Mucosa of rectum (tissue), 2 donors: ENCODE data around the gene MRPL57.
"Not testable (repeated sequence)": the region's sequence is repeated elsewhere in the genome, so short reads cannot be mapped to it uniquely, and the experiment has no call there.

Experiments
- H3K27ac ChIP-seq, 2 donors: one replicate each; pipeline ENCODE4 v1.7.0; 2013; ENCODE audit warnings: inconsistent platforms in 2 of 2, low read depth in 2 of 2, low read length in 2 of 2
- H3K27me3 ChIP-seq, 2 donors: one replicate each; pipeline ENCODE4 v1.7.0; 2013; ENCODE audit warnings: low read length in 2 of 2; ENCODE audit not compliant: control insufficient read depth in 2 of 2, insufficient read depth in 2 of 2
- H3K36me3 ChIP-seq, 2 donors: one replicate each; pipeline ENCODE4 v1.7.0; 2013; ENCODE audit warnings: low read length in 2 of 2; ENCODE audit not compliant: control insufficient read depth in 2 of 2, insufficient read depth in 2 of 2
- H3K4me1 ChIP-seq, 2 donors: one replicate each; pipeline ENCODE4 v1.7.0; 2013; ENCODE audit warnings: low read length in 2 of 2, mild to moderate bottlenecking in 1 of 2; ENCODE audit not compliant: control insufficient read depth in 2 of 2, insufficient read depth in 2 of 2
- H3K4me3 ChIP-seq, 2 donors: one replicate each; pipeline ENCODE4 v1.7.0; 2013; ENCODE audit warnings: low read length in 2 of 2
- H3K9ac ChIP-seq, 2 donors: one replicate each; pipeline ENCODE4 v1.7.0; 2013; ENCODE audit warnings: low read length in 2 of 2, low read depth in 1 of 2, mild to moderate bottlenecking in 1 of 2
- H3K9me3 ChIP-seq, 2 donors: one replicate each; pipeline ENCODE4 v1.7.0; 2013; ENCODE audit warnings: low read length in 2 of 2; ENCODE audit not compliant: control insufficient read depth in 2 of 2
- donor health status: healthy.
- donor health status: Normal muscosa, but diverticular disease.

MRPL57 gene

DNA sequence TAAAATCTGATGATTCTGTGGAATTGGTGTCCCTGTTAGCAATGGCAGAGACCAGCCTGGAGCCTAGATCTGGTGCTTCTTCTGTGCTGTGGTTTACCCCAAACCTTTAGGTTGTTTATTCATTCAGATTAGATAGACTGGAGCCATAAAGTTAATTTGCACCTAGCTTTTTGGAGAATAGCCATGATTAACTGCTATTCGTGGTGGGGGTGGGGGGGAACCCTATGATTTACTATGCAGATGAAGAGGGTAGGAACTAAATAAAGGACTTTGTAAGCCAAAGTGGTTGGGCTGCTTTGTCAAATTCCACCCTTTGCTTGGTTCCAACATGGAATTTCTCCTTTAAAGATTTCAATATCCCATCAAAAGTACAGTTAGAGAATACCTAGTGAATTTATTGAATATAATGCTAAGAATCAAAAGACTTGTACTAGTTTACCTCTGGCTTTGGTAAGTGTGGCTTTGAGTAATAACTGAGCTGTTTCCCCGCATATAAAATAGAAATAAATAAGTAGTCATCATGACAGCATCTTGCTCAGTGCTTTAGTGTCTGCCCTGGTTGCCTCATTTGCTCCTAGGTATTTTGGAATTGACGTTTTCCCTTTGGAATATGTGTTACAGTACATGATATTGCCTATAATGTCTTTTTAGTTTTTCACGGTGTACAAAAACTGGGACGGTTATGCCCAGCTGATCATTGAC, 27.8 kb upstream of the MRPL57 start:
- H3K4me1 ChIP-seq, result peaks cover 0 to under 1% of the 10 kb centered on the region in 2 donors
- H3K4me3 ChIP-seq, result no peak overlapping the region
- H3K9me3 ChIP-seq, result no peaks in the 10 kb centered on the region
- H3K27me3 ChIP-seq, result no peaks in the 10 kb centered on the region
- no peak overlapping the region for H3K27ac ChIP-seq
- H3K9ac ChIP-seq, result no peak overlapping the region
- peaks cover 17 to 23% of the 10 kb centered on the region in 2 donors for H3K36me3 ChIP-seq

DNA sequence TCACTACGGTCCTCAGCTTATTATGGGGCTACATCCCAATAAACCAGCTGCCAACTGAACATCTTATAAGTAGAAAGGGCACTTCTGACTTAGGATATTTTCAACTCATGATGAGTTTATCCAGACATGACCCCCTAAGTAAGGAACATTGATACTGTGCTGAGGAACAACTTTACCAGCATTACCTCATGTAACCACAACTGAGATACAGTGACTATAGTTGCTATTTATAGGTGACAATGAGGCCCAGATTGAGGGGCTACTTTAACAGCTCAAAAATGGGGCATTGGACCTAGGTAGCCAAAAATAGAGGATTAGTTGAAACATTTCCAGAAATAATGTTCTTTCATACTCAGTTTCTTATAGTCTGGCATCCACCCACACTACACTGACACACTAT, 26.9 kb upstream of the MRPL57 start:
- Histone ChIP-seq H3K9ac (no peak overlapping the region), H3K27me3 (no peaks in the 10 kb centered on the region), H3K4me3 (no peak overlapping the region), H3K36me3 (peaks cover 17 to 23% of the 10 kb centered on the region in 2 donors), H3K4me1 (no peaks in the 10 kb centered on the region), H3K9me3 (no peaks in the 10 kb centered on the region), H3K27ac (no peak overlapping the region)

DNA sequence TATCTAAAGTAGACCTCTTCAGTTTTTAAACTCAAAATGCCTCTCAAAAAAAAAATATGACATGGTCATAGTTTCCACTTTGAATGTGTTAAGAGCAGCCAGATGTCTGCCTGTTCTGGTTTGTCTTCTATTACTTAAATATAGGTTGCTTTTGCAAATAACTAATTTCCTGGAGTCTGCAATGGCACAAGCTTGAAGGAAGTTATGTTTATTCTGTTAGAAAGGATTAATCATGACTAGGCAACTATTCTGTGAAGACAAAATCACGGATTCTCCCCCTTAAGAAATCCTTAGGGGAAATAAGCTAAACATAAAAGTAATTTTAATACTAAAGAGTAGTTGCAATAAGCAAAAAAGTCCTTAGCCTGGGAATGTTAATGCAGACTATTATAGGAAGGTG, 26.4 kb upstream of the MRPL57 start:
- Histone ChIP-seq H3K36me3 (peaks cover 17 to 23% of the 10 kb centered on the region in 2 donors), H3K9me3 (no peaks in the 10 kb centered on the region), H3K27me3 (no peaks in the 10 kb centered on the region), H3K27ac (no peak overlapping the region), H3K4me3 (no peak overlapping the region), H3K9ac (no peak overlapping the region), H3K4me1 (no peaks in the 10 kb centered on the region)

DNA sequence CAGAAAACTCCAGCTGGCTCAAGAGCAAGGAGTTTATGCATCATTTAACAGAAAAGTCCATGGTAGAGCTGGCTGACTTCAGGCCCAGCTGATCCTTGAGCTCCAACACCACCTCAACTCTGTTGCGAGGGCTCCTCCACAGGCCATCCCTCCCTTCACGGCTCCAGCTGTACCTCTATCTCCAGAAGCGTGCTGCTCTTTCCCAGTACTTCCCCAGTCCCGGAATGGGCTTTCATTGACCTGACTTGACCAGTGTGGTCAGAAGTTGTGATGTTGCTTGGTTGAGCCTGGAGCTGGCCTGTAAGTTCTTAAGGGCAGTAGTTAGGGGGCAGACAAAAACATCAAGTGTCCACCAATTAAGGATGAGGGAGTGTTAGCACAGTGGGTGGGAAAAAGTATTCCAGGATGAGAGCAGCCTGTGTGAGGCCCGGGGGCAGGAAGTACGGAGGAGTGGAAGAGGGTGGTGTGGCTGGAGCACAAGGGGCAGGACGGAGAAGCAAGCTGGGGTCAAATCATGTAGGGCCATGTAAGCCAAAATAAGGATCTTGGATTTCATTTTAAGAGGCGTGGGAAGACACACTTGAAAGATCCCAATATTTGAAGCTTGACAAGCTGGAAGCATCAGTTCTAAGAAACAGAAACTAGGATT, 24.1 kb upstream of the MRPL57 start:
- no peak overlapping the region for H3K4me3 ChIP-seq
- H3K9me3 ChIP-seq, result no peaks in the 10 kb centered on the region

DNA sequence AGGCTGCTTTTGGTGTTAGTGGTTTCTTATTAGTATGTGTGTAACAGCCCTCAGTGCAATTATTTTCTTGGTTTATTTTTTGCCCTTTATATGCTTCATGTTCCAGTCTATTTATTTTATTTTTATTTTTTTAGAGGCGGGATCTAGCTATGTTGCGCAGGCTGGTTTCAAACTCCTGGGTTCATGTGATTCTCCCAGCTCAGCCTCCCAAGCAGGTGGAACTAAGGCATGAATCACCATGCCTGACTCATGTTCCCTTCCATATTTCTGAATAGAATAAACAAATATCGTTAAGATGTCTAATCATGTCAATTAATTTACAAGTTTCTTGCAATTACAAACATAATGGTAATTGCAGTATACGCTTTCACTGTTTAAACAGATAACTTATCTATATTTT, 11.8 kb upstream of the MRPL57 start:
- Histone ChIP-seq H3K27ac (no peak overlapping the region), H3K9ac (no peak overlapping the region), H3K9me3 (no peaks in the 10 kb centered on the region), H3K4me3 (no peak overlapping the region), H3K4me1 (no peaks in the 10 kb centered on the region), H3K36me3 (no peaks in the 10 kb centered on the region), H3K27me3 (no peaks in the 10 kb centered on the region)

More for the DNA sequence above, 24.1 kb upstream of the MRPL57 start:
- H3K27me3 ChIP-seq, result no peaks in the 10 kb centered on the region
- H3K36me3 ChIP-seq, result peaks cover 7 to 9% of the 10 kb centered on the region in 2 donors
- H3K4me1 ChIP-seq, result no peaks in the 10 kb centered on the region
- no peak overlapping the region for H3K9ac ChIP-seq
- no peak overlapping the region for H3K27ac ChIP-seq

DNA sequence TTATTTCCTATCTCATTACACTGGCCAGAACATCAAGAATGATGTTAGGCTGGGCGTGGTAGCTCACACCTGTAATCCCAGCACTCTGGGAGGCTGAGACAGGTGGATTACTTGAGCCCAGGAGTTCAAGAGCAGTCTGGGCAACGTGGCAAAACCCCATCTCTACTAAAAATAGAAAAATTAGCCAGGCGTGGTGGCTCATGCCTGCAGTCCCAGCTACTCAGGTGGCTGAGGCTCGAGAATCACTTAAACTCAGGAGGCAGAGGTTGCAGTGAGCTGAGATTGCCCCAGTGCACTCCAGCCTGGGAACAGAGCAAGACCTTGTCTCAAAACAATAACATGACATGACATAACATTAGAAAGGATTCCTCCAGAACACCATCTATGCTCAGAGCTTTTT, 10.9 kb upstream of the MRPL57 start:
- not testable (repeated sequence) for H3K4me1 ChIP-seq, H3K36me3 ChIP-seq, H3K9me3 ChIP-seq, H3K4me3 ChIP-seq, H3K27me3 ChIP-seq, H3K9ac ChIP-seq, H3K27ac ChIP-seq

DNA sequence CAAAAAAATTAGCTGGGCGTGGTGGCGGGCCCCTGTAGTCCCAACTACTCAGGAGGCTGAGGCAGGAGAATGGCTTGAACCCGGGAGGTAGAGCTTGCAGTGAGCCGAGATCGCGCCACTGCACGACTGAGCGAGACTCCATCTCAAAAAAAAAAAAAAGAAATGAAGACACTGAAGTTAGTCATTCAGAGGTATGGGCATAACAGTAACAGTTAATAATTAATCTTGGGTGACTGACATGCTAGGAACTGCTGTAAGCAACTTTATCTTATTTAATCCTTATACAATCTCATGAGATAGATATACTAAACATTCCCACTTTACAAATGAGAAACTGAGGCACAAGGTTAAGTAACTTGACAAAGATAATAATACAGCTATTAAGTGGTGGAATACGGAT, 5.0 kb upstream of the MRPL57 start:
- no peaks in the 10 kb centered on the region for H3K36me3 ChIP-seq
- H3K9me3 ChIP-seq, result no peaks in the 10 kb centered on the region
- no peak overlapping the region for H3K9ac ChIP-seq
- no peak overlapping the region for H3K4me3 ChIP-seq
- no peaks in the 10 kb centered on the region for H3K4me1 ChIP-seq
- H3K27me3 ChIP-seq, result no peaks in the 10 kb centered on the region
- no peak overlapping the region for H3K27ac ChIP-seq

DNA sequence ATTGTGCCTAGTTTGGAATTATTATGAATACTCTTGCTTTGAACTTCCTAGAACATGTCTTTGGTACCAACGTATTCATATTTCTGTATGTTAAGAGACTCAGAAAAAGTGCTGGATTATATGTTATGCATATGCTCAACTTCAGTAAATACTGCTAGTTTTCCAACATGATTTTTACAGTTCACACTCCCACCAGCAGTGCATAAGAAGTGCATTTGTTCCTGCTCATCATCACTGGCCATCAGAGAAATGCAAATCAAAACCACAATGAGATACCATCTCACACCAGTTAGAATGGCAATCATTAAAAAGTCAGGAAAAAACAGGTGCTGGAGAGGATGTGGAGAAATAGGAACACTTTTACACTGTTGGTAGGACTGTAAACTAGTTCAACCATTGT, 2.7 kb upstream of the MRPL57 start:
- H3K9me3 ChIP-seq, H3K4me3 ChIP-seq, H3K27ac ChIP-seq, H3K4me1 ChIP-seq, H3K36me3 ChIP-seq, H3K9ac ChIP-seq, H3K27me3 ChIP-seq: not testable (repeated sequence)

DNA sequence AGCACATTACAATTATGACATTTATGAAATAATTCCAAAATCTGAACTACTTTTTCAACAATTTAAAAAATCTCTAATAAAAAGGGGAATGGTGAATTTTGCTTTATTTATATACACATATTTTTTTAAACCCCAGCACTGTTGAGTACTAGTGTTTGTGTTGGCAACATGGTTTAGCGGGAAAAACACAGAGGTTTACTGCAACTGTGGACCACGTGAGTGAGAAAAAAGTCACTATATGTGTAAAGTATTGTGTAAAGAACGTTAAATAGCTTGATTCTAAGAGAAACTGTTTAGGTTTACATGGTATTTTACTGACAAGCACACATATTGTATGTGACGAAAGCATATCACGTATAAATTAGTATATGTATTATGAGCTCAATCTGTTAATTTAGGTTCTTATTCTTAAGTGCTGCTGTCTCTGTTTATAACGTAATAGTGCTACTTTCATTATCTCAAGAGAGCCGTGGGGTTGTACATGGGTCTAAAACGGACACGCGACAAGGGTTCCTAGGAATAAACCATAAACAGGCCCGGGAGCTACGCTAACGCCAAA, 723 bp upstream of the MRPL57 start:
- Histone ChIP-seq H3K27ac (peak overlapping the region; percentile 98), H3K4me1 (peaks cover 7 to 10% of the 10 kb centered on the region in 2 donors)

DNA sequence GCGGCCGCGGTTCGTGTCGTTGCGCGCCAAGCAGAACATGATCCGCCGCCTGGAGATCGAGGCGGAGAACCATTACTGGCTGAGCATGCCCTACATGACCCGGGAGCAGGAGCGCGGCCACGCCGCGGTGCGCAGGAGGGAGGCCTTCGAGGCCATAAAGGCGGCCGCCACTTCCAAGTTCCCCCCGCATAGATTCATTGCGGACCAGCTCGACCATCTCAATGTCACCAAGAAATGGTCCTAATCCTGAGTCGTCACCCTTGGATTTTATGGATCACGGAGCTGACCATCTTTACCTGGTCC, 475 bp downstream of the MRPL57 start:
- peak overlapping the region; percentile 74 to 95 for H3K9ac ChIP-seq
- H3K36me3 ChIP-seq, result no peaks in the 10 kb centered on the region
- peak overlapping the region; percentile 98 for H3K27ac ChIP-seq
- H3K4me3 ChIP-seq, result peak overlapping the region; percentile 88
- no peaks in the 10 kb centered on the region for H3K27me3 ChIP-seq
- H3K9me3 ChIP-seq, result no peaks in the 10 kb centered on the region
- H3K4me1 ChIP-seq, result peaks cover 7 to 12% of the 10 kb centered on the region in 2 donors

More for the DNA sequence above, 723 bp upstream of the MRPL57 start:
- Histone ChIP-seq H3K4me3 (peak overlapping the region; percentile 88), H3K9me3 (no peaks in the 10 kb centered on the region), H3K36me3 (no peaks in the 10 kb centered on the region), H3K9ac (peak overlapping the region; percentile 74 to 95), H3K27me3 (no peaks in the 10 kb centered on the region)
